Liver (tissue), 3 donors: ENCODE data around the gene ITLN1.

Experiments
- GABPA ChIP-seq, 2 donors: IDR thresholded peaks in 1 of 2; conservative IDR thresholded peaks in 1 of 2; 2 replicates each; pipeline ENCODE4 v1.6.1; 2016; ENCODE audit warnings: antibody characterized with exemption in 2 of 2, mild to moderate bottlenecking in 1 of 2, moderate library complexity in 1 of 2
- JUND ChIP-seq, 2 donors: IDR thresholded peaks; 2 replicates each; pipeline ENCODE4 v1.6.1; 2016; ENCODE audit warnings: antibody characterized with exemption in 2 of 2
- RXRA ChIP-seq, 2 donors: IDR thresholded peaks; 2 replicates each; pipeline ENCODE4 v1.6.1; 2017 to 2018; ENCODE audit warnings: antibody characterized with exemption in 2 of 2, mild to moderate bottlenecking in 1 of 2
- YY1 ChIP-seq: IDR thresholded peaks from 2 replicates; pipeline ENCODE4 v1.6.1; 2016; ENCODE audit warnings: antibody characterized with exemption, mild to moderate bottlenecking
- TF ChIP-seq, protein P1 (sequence below): fragments of 150-350 bp; IDR thresholded peaks from 2 replicates; pipeline ENCODE4 v1.5.1; 2017; ENCODE audit warnings: improper control_type of control experiment, low read depth, low read length; ENCODE audit not compliant: missing input control
- TF ChIP-seq, protein P2 (sequence below): IDR thresholded peaks from 2 replicates; pipeline ENCODE4 v1.6.1; 2016; ENCODE audit warnings: antibody characterized with exemption, mild to moderate bottlenecking
- TF ChIP-seq, protein P3 (sequence below): IDR thresholded peaks from 2 replicates; pipeline ENCODE4 v1.6.1; 2016; ENCODE audit warnings: antibody characterized with exemption
- TF ChIP-seq, protein P4 (sequence below): IDR thresholded peaks from 2 replicates; pipeline ENCODE4 v1.6.1; 2016; ENCODE audit warnings: antibody characterized with exemption
- donor health status: healthy.
- donor health status: healthy.

GRCh38 chr1:160858097-160858496, 26.9 kb downstream of the ITLN1 start:
- TF ChIP-seq, protein P1, sequence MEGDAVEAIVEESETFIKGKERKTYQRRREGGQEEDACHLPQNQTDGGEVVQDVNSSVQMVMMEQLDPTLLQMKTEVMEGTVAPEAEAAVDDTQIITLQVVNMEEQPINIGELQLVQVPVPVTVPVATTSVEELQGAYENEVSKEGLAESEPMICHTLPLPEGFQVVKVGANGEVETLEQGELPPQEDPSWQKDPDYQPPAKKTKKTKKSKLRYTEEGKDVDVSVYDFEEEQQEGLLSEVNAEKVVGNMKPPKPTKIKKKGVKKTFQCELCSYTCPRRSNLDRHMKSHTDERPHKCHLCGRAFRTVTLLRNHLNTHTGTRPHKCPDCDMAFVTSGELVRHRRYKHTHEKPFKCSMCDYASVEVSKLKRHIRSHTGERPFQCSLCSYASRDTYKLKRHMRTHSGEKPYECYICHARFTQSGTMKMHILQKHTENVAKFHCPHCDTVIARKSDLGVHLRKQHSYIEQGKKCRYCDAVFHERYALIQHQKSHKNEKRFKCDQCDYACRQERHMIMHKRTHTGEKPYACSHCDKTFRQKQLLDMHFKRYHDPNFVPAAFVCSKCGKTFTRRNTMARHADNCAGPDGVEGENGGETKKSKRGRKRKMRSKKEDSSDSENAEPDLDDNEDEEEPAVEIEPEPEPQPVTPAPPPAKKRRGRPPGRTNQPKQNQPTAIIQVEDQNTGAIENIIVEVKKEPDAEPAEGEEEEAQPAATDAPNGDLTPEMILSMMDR: no peak
- TF ChIP-seq YY1: no peak
- no peak for TF ChIP-seq JUND (IDR thresholded peaks at IDR 0.05)
- TF ChIP-seq RXRA (IDR thresholded peaks at IDR 0.05): no peak
- no peak for TF ChIP-seq GABPA (IDR thresholded peaks at IDR 0.05 in 1 of 2, conservative IDR thresholded peaks at IDR 0.05 in 1 of 2)
- TF ChIP-seq, protein P2, sequence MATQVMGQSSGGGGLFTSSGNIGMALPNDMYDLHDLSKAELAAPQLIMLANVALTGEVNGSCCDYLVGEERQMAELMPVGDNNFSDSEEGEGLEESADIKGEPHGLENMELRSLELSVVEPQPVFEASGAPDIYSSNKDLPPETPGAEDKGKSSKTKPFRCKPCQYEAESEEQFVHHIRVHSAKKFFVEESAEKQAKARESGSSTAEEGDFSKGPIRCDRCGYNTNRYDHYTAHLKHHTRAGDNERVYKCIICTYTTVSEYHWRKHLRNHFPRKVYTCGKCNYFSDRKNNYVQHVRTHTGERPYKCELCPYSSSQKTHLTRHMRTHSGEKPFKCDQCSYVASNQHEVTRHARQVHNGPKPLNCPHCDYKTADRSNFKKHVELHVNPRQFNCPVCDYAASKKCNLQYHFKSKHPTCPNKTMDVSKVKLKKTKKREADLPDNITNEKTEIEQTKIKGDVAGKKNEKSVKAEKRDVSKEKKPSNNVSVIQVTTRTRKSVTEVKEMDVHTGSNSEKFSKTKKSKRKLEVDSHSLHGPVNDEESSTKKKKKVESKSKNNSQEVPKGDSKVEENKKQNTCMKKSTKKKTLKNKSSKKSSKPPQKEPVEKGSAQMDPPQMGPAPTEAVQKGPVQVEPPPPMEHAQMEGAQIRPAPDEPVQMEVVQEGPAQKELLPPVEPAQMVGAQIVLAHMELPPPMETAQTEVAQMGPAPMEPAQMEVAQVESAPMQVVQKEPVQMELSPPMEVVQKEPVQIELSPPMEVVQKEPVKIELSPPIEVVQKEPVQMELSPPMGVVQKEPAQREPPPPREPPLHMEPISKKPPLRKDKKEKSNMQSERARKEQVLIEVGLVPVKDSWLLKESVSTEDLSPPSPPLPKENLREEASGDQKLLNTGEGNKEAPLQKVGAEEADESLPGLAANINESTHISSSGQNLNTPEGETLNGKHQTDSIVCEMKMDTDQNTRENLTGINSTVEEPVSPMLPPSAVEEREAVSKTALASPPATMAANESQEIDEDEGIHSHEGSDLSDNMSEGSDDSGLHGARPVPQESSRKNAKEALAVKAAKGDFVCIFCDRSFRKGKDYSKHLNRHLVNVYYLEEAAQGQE: no peak
- TF ChIP-seq, protein P3, sequence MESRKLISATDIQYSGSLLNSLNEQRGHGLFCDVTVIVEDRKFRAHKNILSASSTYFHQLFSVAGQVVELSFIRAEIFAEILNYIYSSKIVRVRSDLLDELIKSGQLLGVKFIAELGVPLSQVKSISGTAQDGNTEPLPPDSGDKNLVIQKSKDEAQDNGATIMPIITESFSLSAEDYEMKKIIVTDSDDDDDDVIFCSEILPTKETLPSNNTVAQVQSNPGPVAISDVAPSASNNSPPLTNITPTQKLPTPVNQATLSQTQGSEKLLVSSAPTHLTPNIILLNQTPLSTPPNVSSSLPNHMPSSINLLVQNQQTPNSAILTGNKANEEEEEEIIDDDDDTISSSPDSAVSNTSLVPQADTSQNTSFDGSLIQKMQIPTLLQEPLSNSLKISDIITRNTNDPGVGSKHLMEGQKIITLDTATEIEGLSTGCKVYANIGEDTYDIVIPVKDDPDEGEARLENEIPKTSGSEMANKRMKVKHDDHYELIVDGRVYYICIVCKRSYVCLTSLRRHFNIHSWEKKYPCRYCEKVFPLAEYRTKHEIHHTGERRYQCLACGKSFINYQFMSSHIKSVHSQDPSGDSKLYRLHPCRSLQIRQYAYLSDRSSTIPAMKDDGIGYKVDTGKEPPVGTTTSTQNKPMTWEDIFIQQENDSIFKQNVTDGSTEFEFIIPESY: no peak
- TF ChIP-seq, protein P4, sequence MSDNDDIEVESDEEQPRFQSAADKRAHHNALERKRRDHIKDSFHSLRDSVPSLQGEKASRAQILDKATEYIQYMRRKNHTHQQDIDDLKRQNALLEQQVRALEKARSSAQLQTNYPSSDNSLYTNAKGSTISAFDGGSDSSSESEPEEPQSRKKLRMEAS: no peak
